GM18868 (cell line): Measurements from ENCODE around the gene KLF11.
A peak's percentile ranks its signal among the peaks of the same experiment; 100 is the strongest.
"Not testable (repeated sequence)": the region's sequence is repeated elsewhere in the genome, so short reads cannot be mapped to it uniquely, and the experiment has no call there.

Experiments used
- ATAC-seq: cut with Tn5 transposase; IDR thresholded peaks from one replicate; pipeline ENCODE4 v1.9.1; 2021; ENCODE audit warnings: mild to moderate bottlenecking, moderate library complexity; ENCODE audit not compliant: unreplicated experiment

Gene KLF11

GRCh38 chr2:10080536-10081304, 37.4 kb downstream of the KLF11 start:
- no peak for ATAC-seq

GRCh38 chr2:10083046-10083445, 39.7 kb downstream of the KLF11 start:
- ATAC-seq = no peak

GRCh38 chr2:10083692-10084211, 40.4 kb downstream of the KLF11 start:
- ATAC-seq = no peak

GRCh38 chr2:10084223-10084865, 41.0 kb downstream of the KLF11 start:
- no peak for ATAC-seq

GRCh38 chr2:10085043-10085667, 41.8 kb downstream of the KLF11 start:
- ATAC-seq = no peak

- no peak for ATAC-seq
Measured at GRCh38 chr2:10085668-10086059, 42.3 kb downstream of the KLF11 start.

- no peak for ATAC-seq
Measured at GRCh38 chr2:10086950-10087349, 43.6 kb downstream of the KLF11 start.

GRCh38 chr2:10087360-10087759, 44.0 kb downstream of the KLF11 start:
- ATAC-seq = no peak

GRCh38 chr2:10089565-10090190, 46.3 kb downstream of the KLF11 start:
- ATAC-seq = no peak

GRCh38 chr2:10091182-10091888, 48.0 kb downstream of the KLF11 start:
- no peak for ATAC-seq

GRCh38 chr2:10091889-10092244, 48.5 kb downstream of the KLF11 start:
- not testable (repeated sequence) for ATAC-seq

- ATAC-seq = no peak
Measured at GRCh38 chr2:10094271-10094814, 51.0 kb downstream of the KLF11 start.

GRCh38 chr2:10095175-10095574, 51.8 kb downstream of the KLF11 start:
- ATAC-seq = no peak

- no peak for ATAC-seq
Measured at GRCh38 chr2:10096641-10097040, 53.3 kb downstream of the KLF11 start.

- peak; percentile 63 for ATAC-seq
Measured at GRCh38 chr2:10097352-10098148, 54.2 kb downstream of the KLF11 start.

GRCh38 chr2:10101491-10101890, 58.1 kb downstream of the KLF11 start:
- ATAC-seq = no peak

GRCh38 chr2:10103179-10103578, 59.8 kb downstream of the KLF11 start:
- ATAC-seq = no peak
